Caco-2 (cell line): ENCODE data around the gene RPUSD2. TPM values are rescaled to one million over a fixed set of nuclear protein-coding genes. Genes with fewer than 3 reads are reported as not detected.

Experiments
- BruUV-seq: library from RNA; stranded (reverse); fragments of 400-500 nt; replicated peaks from 2 replicates; lab custom pipeline; 2021; lab: Mats Ljungman, UMichigan
- CTCF ChIA-PET: fragments of 300-600 bp; sonication (Branson Sonifier 250); formaldehyde crosslinking; loops from one replicate; lab custom pipeline; 2022; ENCODE audit warnings: antibody characterized with exemption; lab: Charles Lee
- POLR2A ChIA-PET: fragments of 300-600 bp; sonication (Branson Sonifier 250); formaldehyde crosslinking; loops from one replicate; lab custom pipeline; 2022; ENCODE audit warnings: antibody characterized with exemption; lab: Charles Lee
- DNase-seq, 2 experiments: peaks; one replicate each; pipeline versions ENCODE4 v3.0.0 to v3.0.0-alpha.2; 2020 to 2022
- H3K27me3 ChIP-seq: replicated peaks from 2 replicates; pipeline ENCODE4 v1.6.0; 2011; ENCODE audit warnings: low read length; ENCODE audit not compliant: control insufficient read depth, insufficient read depth
- H3K36me3 ChIP-seq: 2 replicates; pipeline ENCODE4 v1.5.1; 2011; ENCODE audit warnings: low read length; ENCODE audit not compliant: control insufficient read depth, insufficient read depth
- H3K4me1 ChIP-seq: fragments of 250-450 bp; sonication (Bioruptor Pico); 2 replicates; pipeline ENCODE4 v1.5.1; 2020; ENCODE audit warnings: mild to moderate bottlenecking
- H3K4me3 ChIP-seq: 2 replicates; pipeline ENCODE4 v1.5.1; 2011; ENCODE audit warnings: low read depth, mild to moderate bottlenecking, control low read depth, low read length
- H3K9me3 ChIP-seq: fragments of 250-450 bp; sonication (Bioruptor Pico); 2 replicates; pipeline ENCODE4 v1.5.1; 2020; ENCODE audit warnings: mild to moderate bottlenecking, moderate library complexity
- H3K27ac Mint-ChIP-seq: one replicate; pipeline ENCODE4 v1.8.0; 2022; ENCODE audit warnings: mixed read lengths; ENCODE audit not compliant: unreplicated experiment
- H3K27me3 Mint-ChIP-seq: one replicate; pipeline ENCODE4 v1.8.0; 2022; ENCODE audit warnings: mixed read lengths; ENCODE audit not compliant: insufficient read depth, unreplicated experiment
- H3K36me3 Mint-ChIP-seq: one replicate; pipeline ENCODE4 v1.8.0; 2022; ENCODE audit warnings: mild to moderate bottlenecking, mixed read lengths; ENCODE audit not compliant: insufficient read depth, unreplicated experiment
- H3K4me1 Mint-ChIP-seq: one replicate; pipeline ENCODE4 v1.8.0; 2022; ENCODE audit warnings: low read depth, mixed read lengths; ENCODE audit not compliant: unreplicated experiment
- H3K4me3 Mint-ChIP-seq: one replicate; pipeline ENCODE4 v1.8.0; 2022; ENCODE audit warnings: mild to moderate bottlenecking, moderate library complexity, mixed read lengths; ENCODE audit not compliant: unreplicated experiment
- H3K9me3 Mint-ChIP-seq: one replicate; pipeline ENCODE4 v1.8.0; 2022; ENCODE audit warnings: mixed read lengths; ENCODE audit not compliant: unreplicated experiment
- intact Hi-C: fragments of 100-400 bp; cut with micrococcal nuclease; formaldehyde crosslinking; loops from one replicate; pipeline ENCODE4 v1.10.0; 2022; ENCODE audit not compliant: unreplicated experiment
- total RNA-seq: library from RNA; stranded (reverse); gene quantifications from 2 replicates; pipeline ENCODE4 v1.2.3, GENCODE V29; 2022
- TF ChIP-seq, protein P1 (sequence below), 2 experiments: fragments of 200-600 bp in 1 of 2; IDR thresholded peaks; 1 replicate in 1 of 2; 2 replicates in 1 of 2; pipeline versions ENCODE4 v1.5.1 to v1.8.0; 2011 to 2022; ENCODE audit warnings: antibody characterized with exemption in 1 of 2, control low read depth in 1 of 2, inconsistent platforms in 1 of 2, low read depth in 1 of 2, low read length in 1 of 2, mild to moderate bottlenecking in 1 of 2, moderate library complexity in 1 of 2; ENCODE audit not compliant: insufficient read depth in 1 of 2, severe bottlenecking in 1 of 2, unreplicated experiment in 1 of 2

The RPUSD2 gene
- total RNA-seq, 1 experiment from 2014 or later, result 14.6 TPM

DNA sequence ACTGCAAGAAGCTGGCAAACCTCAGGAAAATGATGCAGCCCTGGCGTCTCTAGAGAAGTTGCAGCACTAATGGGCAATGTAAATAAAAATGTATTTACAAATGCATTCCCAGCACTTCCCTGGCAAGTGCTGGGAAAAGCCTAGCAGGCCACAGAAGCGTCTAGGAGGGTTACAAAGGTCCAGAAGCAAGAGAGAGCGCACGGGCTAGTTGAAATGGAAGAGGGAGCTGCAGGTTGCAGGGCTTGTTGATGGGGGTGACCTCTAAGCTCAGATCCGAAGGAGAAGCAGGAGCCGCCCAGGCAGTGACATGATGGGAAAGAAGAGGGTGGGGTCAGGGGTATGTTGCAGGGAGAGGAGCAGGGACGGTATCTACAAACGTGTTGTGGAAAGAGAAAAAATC is 22.3 kb downstream of the RPUSD2 start:
- Mint-ChIP-seq H3K4me1 (peaks cover 29% of the 10 kb centered on the region), H3K27ac (peak overlapping the region; percentile 85), H3K4me3 (peak overlapping the region; percentile 78), H3K9me3 (no peaks in the 10 kb centered on the region), H3K27me3 (no peaks in the 10 kb centered on the region), H3K36me3 (peaks cover 24% of the 10 kb centered on the region)
- POLR2A ChIA-PET, result interaction anchor here (1.2 kb wide), 1 partner anchor 26 kb away, joined by 3 read pairs; the partner anchor contains the start of gene CCDC32
- Histone ChIP-seq H3K4me1 (peaks cover 8% of the 10 kb centered on the region; the same call in 1 of the 2 replicates), H3K9me3 (no peaks in the 10 kb centered on the region), H3K4me3 (peak overlapping the region; percentile 19), H3K36me3 (no peaks in the 10 kb centered on the region), H3K27me3 (no peaks in the 10 kb centered on the region)
- CTCF ChIA-PET, result interaction anchor here (0.5 kb wide), 1 partner anchor 59 kb away, joined by 5 read pairs; no protein-coding TSS in a partner anchor
- no peak for DNase-seq
- intact Hi-C loops, result loop anchor here (5.0 to 10.0 kb wide), 2 partner anchors 101 to 193 kb away; no protein-coding TSS in a partner anchor
- TF ChIP-seq, protein P1, sequence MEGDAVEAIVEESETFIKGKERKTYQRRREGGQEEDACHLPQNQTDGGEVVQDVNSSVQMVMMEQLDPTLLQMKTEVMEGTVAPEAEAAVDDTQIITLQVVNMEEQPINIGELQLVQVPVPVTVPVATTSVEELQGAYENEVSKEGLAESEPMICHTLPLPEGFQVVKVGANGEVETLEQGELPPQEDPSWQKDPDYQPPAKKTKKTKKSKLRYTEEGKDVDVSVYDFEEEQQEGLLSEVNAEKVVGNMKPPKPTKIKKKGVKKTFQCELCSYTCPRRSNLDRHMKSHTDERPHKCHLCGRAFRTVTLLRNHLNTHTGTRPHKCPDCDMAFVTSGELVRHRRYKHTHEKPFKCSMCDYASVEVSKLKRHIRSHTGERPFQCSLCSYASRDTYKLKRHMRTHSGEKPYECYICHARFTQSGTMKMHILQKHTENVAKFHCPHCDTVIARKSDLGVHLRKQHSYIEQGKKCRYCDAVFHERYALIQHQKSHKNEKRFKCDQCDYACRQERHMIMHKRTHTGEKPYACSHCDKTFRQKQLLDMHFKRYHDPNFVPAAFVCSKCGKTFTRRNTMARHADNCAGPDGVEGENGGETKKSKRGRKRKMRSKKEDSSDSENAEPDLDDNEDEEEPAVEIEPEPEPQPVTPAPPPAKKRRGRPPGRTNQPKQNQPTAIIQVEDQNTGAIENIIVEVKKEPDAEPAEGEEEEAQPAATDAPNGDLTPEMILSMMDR (IDR thresholded peaks at IDR 0.05; ENCODE audit: insufficient read depth in 1 of 2, low read depth in 1 of 2, low read length in 1 of 2, severe bottlenecking in 1 of 2, unreplicated experiment in 1 of 2), result no peak
- BruUV-seq, result no TSS peak

- H3K27me3 ChIP-seq, result no peaks in the 10 kb centered on the region
- DNase-seq, result no peak
- TF ChIP-seq, protein P1 (IDR thresholded peaks at IDR 0.05; ENCODE audit: insufficient read depth in 1 of 2, low read depth in 1 of 2, low read length in 1 of 2, severe bottlenecking in 1 of 2, unreplicated experiment in 1 of 2), result no peak
- Mint-ChIP-seq H3K4me1 (peaks cover 29% of the 10 kb centered on the region), H3K9me3 (no peaks in the 10 kb centered on the region), H3K27ac (peak overlapping the region; percentile 100), H3K36me3 (peaks cover 24% of the 10 kb centered on the region), H3K27me3 (no peaks in the 10 kb centered on the region), H3K4me3 (no peak overlapping the region)
- peaks cover 8% of the 10 kb centered on the region; the same call in 1 of the 2 replicates for H3K4me1 ChIP-seq
- no peaks in the 10 kb centered on the region for H3K9me3 ChIP-seq
- no TSS peak for BruUV-seq
- CTCF ChIA-PET, result interaction anchor here (1.0 kb wide), 1 partner anchor 10 kb away, joined by 3 read pairs; no protein-coding TSS in a partner anchor
- POLR2A ChIA-PET, result no interaction called here
- no peak overlapping the region for H3K4me3 ChIP-seq
- intact Hi-C loops, result loop anchor here (5.0 to 10.0 kb wide), 2 partner anchors 99 to 192 kb away; no protein-coding TSS in a partner anchor
- H3K36me3 ChIP-seq, result no peaks in the 10 kb centered on the region
These were observed 24.1 kb downstream of the RPUSD2 start for GRCh38 chr15:40593165-40593564.

DNA sequence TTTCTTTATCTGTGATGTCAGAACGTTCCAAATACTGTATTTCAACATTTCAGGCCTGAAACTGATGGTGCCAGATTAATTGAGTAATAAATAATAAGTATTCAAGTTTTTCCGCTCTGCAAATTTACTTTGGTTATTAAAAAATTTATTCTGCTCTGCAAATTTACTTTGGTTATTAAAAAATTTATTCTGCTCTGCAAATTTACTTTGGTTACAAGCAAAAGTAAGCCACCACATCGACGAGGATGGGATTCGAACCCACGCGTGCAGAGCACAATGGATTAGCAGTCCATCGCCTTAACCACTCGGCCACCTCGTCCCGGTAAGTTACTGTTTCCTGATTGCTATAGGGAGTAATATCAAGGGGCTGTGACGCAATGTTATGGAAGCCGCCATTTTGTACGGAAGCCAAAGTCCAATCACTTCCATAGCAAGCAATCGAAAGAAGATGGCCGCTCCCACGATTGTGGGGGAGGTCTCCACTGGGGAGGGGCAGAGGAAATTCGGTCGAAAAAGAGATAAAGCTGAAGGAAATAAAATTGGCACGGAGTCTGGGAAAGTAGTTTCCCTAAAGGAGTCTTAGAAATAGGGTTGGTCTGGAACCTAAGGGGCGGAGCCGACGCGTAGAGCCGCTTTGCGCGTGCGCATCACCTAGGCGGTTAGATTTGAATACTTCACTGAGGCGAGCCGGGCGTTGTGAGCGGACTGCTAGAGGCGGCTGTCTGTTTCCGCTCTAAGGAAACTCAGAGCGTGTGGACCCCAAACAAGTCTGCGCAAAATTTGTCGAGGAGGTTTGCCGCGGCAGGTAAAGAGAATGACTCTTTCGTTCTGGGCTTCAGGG is 24.7 kb downstream of the RPUSD2 start, which contains the start of gene KNL1:
Gene KNL1 (plus strand): TSS at position 662 of the 841 bp plus-strand sequence. CDS start 8,683 bp downstream, outside the sequence.
- Histone ChIP-seq H3K36me3 (no peaks in the 10 kb centered on the region), H3K9me3 (no peaks in the 10 kb centered on the region), H3K4me1 (peaks cover 8% of the 10 kb centered on the region; the same call in 1 of the 2 replicates), H3K4me3 (peak within 1 kb of the TSS; percentile 93), H3K27me3 (no peaks in the 10 kb centered on the region)
- peaks cover 29% of the 10 kb centered on the region for H3K4me1 Mint-ChIP-seq
- peak; percentile 89 to 94 for DNase-seq
- no TSS peak for BruUV-seq
- H3K36me3 Mint-ChIP-seq, result peaks cover 24% of the 10 kb centered on the region
- intact Hi-C loops, result loop anchor here (5.0 to 10.0 kb wide), 2 partner anchors 98 to 191 kb away; no protein-coding TSS in a partner anchor
- peak within 1 kb of the TSS; percentile 99 for H3K4me3 Mint-ChIP-seq
- TF ChIP-seq, protein P1 (IDR thresholded peaks at IDR 0.05; ENCODE audit: insufficient read depth in 1 of 2, low read depth in 1 of 2, low read length in 1 of 2, severe bottlenecking in 1 of 2, unreplicated experiment in 1 of 2), result no peak
- ChIA-PET POLR2A (no interaction called here), CTCF (interaction anchor here (1.0 kb wide), 1 partner anchor 10 kb away, joined by 3 read pairs; no protein-coding TSS in a partner anchor)
- peak within 1 kb of the TSS; percentile 100 for H3K27ac Mint-ChIP-seq
- H3K9me3 Mint-ChIP-seq, result no peaks in the 10 kb centered on the region
- no peaks in the 10 kb centered on the region for H3K27me3 Mint-ChIP-seq
